GM18505 (cell line): ENCODE data around the gene PRPF31.

ENCODE experiments used
- ATAC-seq: cut with Tn5 transposase; IDR thresholded peaks from one replicate; pipeline ENCODE4 v1.9.1; 2021; ENCODE audit not compliant: unreplicated experiment
- POLR2A ChIP-seq: IDR thresholded peaks from 4 replicates; pipeline ENCODE4 v1.6.1; 2011; ENCODE audit warnings: borderline replicate concordance; ENCODE audit not compliant: insufficient read depth, insufficient read length; ENCODE audit errors: extremely low read depth

The PRPF31 gene

GRCh38 chr19:54153731-54154326, 38.3 kb downstream of the PRPF31 start:
- ATAC-seq, result no peak
- no peak for TF ChIP-seq POLR2A

GRCh38 chr19:54154603-54155345, 39.2 kb downstream of the PRPF31 start:
- no peak for TF ChIP-seq POLR2A
- no peak for ATAC-seq

GRCh38 chr19:54155694-54156093, 40.1 kb downstream of the PRPF31 start:
- no peak for TF ChIP-seq POLR2A
- ATAC-seq, result no peak

GRCh38 chr19:54156490-54156889, 40.9 kb downstream of the PRPF31 start:
- no peak for TF ChIP-seq POLR2A
- no peak for ATAC-seq

DNA sequence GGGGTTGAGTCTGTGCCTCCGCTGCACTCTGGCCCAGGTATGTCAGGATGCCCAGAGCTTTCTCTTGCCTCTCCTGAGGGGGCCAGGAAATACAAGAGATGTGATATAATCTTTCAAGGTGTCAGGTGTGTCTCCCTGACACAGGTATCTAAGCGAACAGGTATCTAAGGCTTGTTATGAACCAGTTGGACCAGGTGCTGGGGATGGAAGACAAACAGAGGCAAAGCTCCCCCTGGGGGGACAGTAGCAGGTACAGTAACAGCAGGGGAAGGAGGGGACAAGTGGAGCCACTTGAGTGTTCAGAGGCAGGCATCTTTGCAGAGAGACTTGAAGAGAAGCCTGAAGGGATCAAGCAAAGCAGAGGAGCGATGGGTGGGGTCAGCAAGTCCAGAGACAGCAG, 41.4 kb downstream of the PRPF31 start:
- no peak for ATAC-seq
- TF ChIP-seq POLR2A, result no peak

DNA sequence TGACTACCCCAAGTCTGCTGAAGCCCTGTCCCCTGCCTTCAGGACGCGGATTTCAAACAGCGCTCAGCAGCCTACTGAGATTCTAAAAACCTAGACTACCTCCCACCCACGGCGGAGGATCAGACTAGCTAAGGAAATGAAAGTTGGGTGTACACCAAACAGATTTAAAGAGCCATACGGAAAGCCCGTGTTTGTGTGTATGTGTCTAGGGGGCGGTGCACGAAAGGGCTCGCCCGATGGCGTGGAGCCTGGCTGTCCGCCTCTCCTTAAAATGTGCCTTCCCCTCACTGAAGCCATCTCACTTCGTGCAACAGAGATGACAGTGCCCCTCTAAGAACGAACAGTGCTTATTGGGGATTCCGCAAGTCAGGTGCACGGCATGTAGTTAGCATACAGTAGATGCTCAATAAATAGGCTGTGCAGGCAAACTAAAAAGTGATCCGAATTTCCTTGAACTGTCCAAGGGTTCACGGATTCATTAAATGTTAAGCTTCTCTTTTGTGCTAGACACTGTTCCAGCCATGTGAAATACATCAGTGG, 43.3 kb downstream of the PRPF31 start:
- no peak for ATAC-seq
- TF ChIP-seq POLR2A, result no peak

GRCh38 chr19:54159352-54160181, 44.0 kb downstream of the PRPF31 start, which contains the start of gene LENG1:
Gene LENG1 (minus strand): TSS chr19:54159721. CDS start chr19:54159695, 26 bp downstream.
- ATAC-seq, result peak; percentile 74
- peak; percentile 92 for TF ChIP-seq POLR2A

DNA sequence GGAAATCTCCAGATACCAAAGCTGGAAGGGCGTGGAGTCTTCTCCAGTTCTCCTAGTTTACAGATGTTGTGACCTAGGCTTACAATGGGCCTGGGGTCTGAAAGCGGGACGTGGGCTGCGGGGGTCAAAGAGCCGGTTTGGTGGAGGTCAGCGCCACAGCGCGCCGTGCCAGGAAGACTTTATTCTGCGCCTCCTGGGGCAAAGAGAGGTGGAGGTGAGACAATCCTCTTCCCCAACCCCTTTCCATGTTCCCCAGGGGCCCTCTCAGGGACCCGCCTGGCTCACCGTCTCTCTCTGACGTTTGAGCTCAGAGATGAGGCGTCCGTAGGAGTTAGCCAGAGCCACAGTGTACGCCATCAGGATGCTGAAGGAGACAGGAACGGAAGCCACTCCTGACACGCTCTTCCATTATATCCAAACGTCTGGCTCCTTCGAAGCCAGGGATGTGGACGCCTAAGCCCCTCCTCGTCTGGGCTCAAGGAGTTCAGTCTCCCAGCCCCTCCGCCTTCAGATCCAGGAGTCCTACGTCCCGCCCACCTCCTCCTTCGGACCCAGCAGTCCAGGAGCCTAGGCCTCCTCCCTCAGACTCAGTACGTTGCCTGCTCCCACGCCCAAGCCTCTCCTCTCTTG, 44.7 kb downstream of the PRPF31 start:
- peak; percentile 4 for ATAC-seq
- TF ChIP-seq POLR2A, result no peak

- no peak for ATAC-seq
These were observed 45.3 kb downstream of the PRPF31 start for GRCh38 chr19:54160854-54161253.

DNA sequence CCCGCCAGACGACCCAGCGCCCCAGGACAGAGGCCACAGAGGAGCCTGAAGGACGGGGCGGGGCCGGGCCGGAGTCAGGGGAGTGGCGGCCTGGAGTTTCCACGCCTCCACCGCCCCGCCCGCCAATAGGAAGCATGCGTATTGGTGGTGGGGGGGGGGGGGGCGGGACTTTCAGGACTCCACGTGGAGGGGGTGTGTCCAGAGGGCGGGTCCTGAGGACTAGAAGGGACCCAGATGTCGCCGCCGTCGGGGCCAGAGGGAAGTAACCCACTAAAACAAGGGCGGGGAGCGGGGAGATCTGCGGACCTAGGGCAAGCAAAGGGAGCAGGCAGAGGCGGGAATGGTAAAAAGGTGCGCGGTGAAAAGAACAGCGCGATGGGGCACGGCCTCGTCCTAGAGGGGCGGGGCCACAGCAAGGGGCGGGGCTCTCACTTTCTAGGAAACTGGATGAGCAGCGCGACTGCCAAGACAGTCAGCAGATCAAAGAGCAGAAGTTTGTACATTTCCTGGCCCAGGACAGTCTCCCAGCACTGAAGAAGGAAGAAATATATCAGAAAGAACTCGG, 46.8 kb downstream of the PRPF31 start:
- TF ChIP-seq POLR2A, result no peak
- ATAC-seq, result no peak

More at GRCh38 chr19:54160854-54161253, 45.3 kb downstream of the PRPF31 start:
- TF ChIP-seq POLR2A, result no peak

- no peak for TF ChIP-seq POLR2A
- no peak for ATAC-seq
These were observed 47.3 kb downstream of the PRPF31 start for GRCh38 chr19:54162884-54163283.

- TF ChIP-seq POLR2A, result no peak
- ATAC-seq, result no peak
These were observed 49.0 kb downstream of the PRPF31 start for GRCh38 chr19:54164369-54165068.
